Neural progenitor cell (in vitro differentiated cells): Measurements from ENCODE around the gene NTM. TPM values are rescaled to one million over a fixed set of nuclear protein-coding genes. Genes with fewer than 3 reads are reported as not detected.

Experiments used
- DNase-seq: peaks from one replicate; pipeline ENCODE4 v3.0.0-alpha.2; 2016; ENCODE audit warnings: low spot score
- H2AFZ ChIP-seq: fragments of 200-600 bp; sonication (generic); replicated peaks from 2 replicates; pipeline ENCODE4 v1.6.1; 2016; ENCODE audit warnings: antibody characterized with exemption
- H3F3A ChIP-seq: fragments of 200-600 bp; sonication (generic); 2 replicates; pipeline ENCODE4 v1.6.1; 2016; ENCODE audit warnings: antibody characterized with exemption, low read depth
- H3K27ac ChIP-seq: fragments of 200-600 bp; sonication (generic); 2 replicates; pipeline ENCODE4 v1.5.1; 2016; ENCODE audit warnings: mild to moderate bottlenecking
- H3K27me3 ChIP-seq: fragments of 200-600 bp; sonication (generic); 2 replicates; pipeline ENCODE4 v1.6.1; 2016; ENCODE audit warnings: mild to moderate bottlenecking, moderate library complexity
- H3K36me3 ChIP-seq: fragments of 200-600 bp; sonication (generic); 2 replicates; pipeline ENCODE4 v1.5.1; 2016
- H3K4me1 ChIP-seq: fragments of 200-600 bp; sonication (generic); 2 replicates; pipeline ENCODE4 v1.6.1; 2016; ENCODE audit warnings: mixed run types
- H3K4me2 ChIP-seq: fragments of 200-600 bp; sonication (generic); 2 replicates; pipeline ENCODE4 v1.6.1; 2016
- H3K4me3 ChIP-seq: fragments of 200-600 bp; sonication (generic); 2 replicates; pipeline ENCODE4 v1.5.1; 2016
- H3K79me2 ChIP-seq: fragments of 200-600 bp; sonication (generic); 2 replicates; pipeline ENCODE4 v1.6.1; 2016; ENCODE audit warnings: low read depth
- H3K9ac ChIP-seq: fragments of 200-600 bp; sonication (generic); 2 replicates; pipeline ENCODE4 v1.6.1; 2016
- H3K9me3 ChIP-seq: fragments of 200-600 bp; sonication (generic); 2 replicates; pipeline ENCODE4 v1.5.1; 2016; ENCODE audit warnings: low read depth
- H4K20me1 ChIP-seq: fragments of 200-600 bp; sonication (generic); 2 replicates; pipeline ENCODE4 v1.6.1; 2016; ENCODE audit warnings: low read depth
- H3K27ac Mint-ChIP-seq: 3 replicates; pipeline ENCODE4 v1.8.0; 2021; ENCODE audit warnings: mixed read lengths
- H3K27me3 Mint-ChIP-seq: 2 replicates; pipeline ENCODE4 v1.8.0; 2022; ENCODE audit warnings: low read depth, mild to moderate bottlenecking, inconsistent platforms, moderate library complexity, mixed read lengths; ENCODE audit not compliant: insufficient read depth
- H3K36me3 Mint-ChIP-seq: 3 replicates; pipeline ENCODE4 v1.8.0; 2021; ENCODE audit warnings: mixed read lengths
- H3K4me1 Mint-ChIP-seq: 3 replicates; pipeline ENCODE4 v1.8.0; 2021; ENCODE audit warnings: mixed read lengths
- H3K4me3 Mint-ChIP-seq: 3 replicates; pipeline ENCODE4 v1.8.0; 2021; ENCODE audit warnings: mild to moderate bottlenecking, moderate library complexity, mixed read lengths
- H3K9me3 Mint-ChIP-seq: 3 replicates; pipeline ENCODE4 v1.8.0; 2020; ENCODE audit warnings: mixed read lengths
- EZH2 ChIP-seq: fragments of 200-600 bp; sonication (generic); IDR thresholded peaks from 2 replicates; pipeline ENCODE4 v1.6.1; 2017; ENCODE audit warnings: antibody characterized with exemption, mild to moderate bottlenecking, moderate library complexity
- EZH2phosphoT487 ChIP-seq: fragments of 200-600 bp; sonication (generic); IDR thresholded peaks from 2 replicates; pipeline ENCODE4 v1.6.1; 2017; ENCODE audit warnings: antibody characterized with exemption
- total RNA-seq: library from RNA; depleted of rRNA; stranded (reverse); fragments of >200 nt; gene quantifications from 2 replicates; pipeline ENCODE4 v1.2.3, GENCODE V29; 2015; ENCODE audit warnings: low replicate concordance
- TF ChIP-seq, protein P1 (sequence below): fragments of 200-600 bp; sonication (generic); IDR thresholded peaks from 2 replicates; pipeline ENCODE4 v1.5.1; 2017; ENCODE audit warnings: antibody characterized with exemption, mild to moderate bottlenecking

NTM gene
- total RNA-seq, 1 donor from 2014 or later: 4.3 TPM

DNA sequence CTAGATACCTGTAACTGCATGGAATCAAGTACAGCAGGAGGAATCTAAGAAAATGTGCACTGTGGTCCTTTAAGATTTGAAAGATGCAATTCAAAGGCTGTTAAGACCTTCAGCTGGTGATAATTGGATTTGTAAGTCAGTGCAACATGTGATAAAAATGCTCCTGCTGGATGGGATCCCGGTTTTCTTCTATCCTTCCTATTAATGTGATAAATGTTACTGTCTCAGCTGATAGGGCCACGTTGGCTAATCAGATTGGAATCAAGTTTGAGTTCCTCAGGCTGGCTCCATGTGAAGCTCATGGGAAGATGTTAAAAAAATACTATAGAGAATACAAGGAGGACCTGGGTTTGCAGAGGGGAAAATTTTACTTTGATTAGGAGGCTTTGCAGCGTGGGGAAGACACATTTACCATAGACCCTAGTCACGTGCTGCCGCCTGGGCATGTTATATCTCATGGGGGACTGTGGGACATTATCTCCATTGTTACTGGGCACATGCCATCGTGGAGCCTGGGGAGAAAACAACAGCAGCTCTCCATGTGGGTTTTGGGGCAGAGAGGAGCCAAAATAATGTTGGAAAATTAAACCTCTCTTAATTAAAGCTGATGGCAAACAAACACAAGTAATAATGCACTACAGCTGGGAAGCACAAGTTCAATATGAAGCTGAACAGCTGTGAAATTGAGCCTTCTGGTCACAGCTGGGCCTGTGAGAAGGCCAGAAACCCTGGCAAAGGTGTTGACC lies 652.5 kb downstream of the NTM start:
- no peak overlapping the region for H3K4me2 ChIP-seq
- H3K4me3 ChIP-seq: no peak overlapping the region
- no peak overlapping the region for H2AFZ ChIP-seq
- no peaks in the 10 kb centered on the region for H4K20me1 ChIP-seq
- Mint-ChIP-seq H3K27ac (no peak overlapping the region), H3K27me3 (no peaks in the 10 kb centered on the region), H3K36me3 (no peaks in the 10 kb centered on the region), H3K4me1 (peaks cover 13% of the 10 kb centered on the region), H3K4me3 (no peak overlapping the region), H3K9me3 (peaks cover 7% of the 10 kb centered on the region)
- no peak overlapping the region for H3K27ac ChIP-seq
- H3F3A ChIP-seq: no peaks in the 10 kb centered on the region
- DNase-seq: no peak
- no peaks in the 10 kb centered on the region for H3K79me2 ChIP-seq
- peaks cover 9% of the 10 kb centered on the region for H3K4me1 ChIP-seq
- no peaks in the 10 kb centered on the region for H3K9me3 ChIP-seq
- no peaks in the 10 kb centered on the region for H3K36me3 ChIP-seq
- H3K9ac ChIP-seq: no peak overlapping the region
- TF ChIP-seq EZH2: no peak
- H3K27me3 ChIP-seq: no peaks in the 10 kb centered on the region

DNA sequence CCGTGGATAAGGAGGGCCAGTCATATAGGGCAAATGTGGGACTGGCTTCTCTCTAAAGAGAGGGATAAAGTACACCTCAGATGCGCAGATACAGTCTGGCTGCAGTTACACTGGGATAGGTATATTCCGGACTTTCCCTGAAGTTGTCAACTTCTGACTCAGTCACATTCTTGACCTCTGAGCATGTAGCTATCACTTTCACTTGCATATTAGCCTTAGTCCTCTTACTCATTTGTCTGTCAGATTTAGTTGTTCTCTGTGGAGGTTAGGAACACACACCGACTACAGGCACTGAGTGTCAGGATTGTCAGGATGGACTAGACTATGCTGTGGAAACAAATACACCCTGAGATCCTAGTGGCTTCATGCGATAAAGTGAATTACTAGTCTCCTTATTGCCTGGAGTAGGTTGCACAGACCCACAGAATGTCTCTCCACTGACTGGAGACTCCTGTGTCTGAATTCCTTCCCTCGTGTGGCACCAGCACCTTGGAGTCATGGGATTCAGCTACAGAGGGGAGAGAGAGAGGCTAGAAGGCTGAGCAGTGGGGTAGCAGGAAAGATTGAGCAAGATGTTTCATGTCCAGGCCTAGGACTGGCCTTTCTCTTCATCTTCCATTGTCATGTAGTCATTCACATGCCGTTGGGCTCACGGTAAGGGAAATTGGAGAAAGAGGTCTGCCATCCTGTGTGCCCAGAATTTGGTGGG lies 654.3 kb downstream of the NTM start:
- Histone ChIP-seq H3K79me2 (no peaks in the 10 kb centered on the region), H3F3A (no peaks in the 10 kb centered on the region), H3K4me3 (no peak overlapping the region), H3K4me1 (peaks cover 9% of the 10 kb centered on the region), H3K9ac (no peak overlapping the region), H3K27ac (no peak overlapping the region), H2AFZ (no peak overlapping the region), H3K9me3 (no peaks in the 10 kb centered on the region), H3K36me3 (no peaks in the 10 kb centered on the region), H4K20me1 (no peaks in the 10 kb centered on the region), H3K4me2 (no peak overlapping the region), H3K27me3 (no peaks in the 10 kb centered on the region)
- TF ChIP-seq EZH2phosphoT487: no peak
- TF ChIP-seq, protein P1, sequence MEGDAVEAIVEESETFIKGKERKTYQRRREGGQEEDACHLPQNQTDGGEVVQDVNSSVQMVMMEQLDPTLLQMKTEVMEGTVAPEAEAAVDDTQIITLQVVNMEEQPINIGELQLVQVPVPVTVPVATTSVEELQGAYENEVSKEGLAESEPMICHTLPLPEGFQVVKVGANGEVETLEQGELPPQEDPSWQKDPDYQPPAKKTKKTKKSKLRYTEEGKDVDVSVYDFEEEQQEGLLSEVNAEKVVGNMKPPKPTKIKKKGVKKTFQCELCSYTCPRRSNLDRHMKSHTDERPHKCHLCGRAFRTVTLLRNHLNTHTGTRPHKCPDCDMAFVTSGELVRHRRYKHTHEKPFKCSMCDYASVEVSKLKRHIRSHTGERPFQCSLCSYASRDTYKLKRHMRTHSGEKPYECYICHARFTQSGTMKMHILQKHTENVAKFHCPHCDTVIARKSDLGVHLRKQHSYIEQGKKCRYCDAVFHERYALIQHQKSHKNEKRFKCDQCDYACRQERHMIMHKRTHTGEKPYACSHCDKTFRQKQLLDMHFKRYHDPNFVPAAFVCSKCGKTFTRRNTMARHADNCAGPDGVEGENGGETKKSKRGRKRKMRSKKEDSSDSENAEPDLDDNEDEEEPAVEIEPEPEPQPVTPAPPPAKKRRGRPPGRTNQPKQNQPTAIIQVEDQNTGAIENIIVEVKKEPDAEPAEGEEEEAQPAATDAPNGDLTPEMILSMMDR: no peak
- TF ChIP-seq EZH2: no peak
- H3K27ac Mint-ChIP-seq: no peak overlapping the region
- peaks cover 13% of the 10 kb centered on the region for H3K4me1 Mint-ChIP-seq
- no peak for DNase-seq
- no peak overlapping the region for H3K4me3 Mint-ChIP-seq
- no peaks in the 10 kb centered on the region for H3K27me3 Mint-ChIP-seq
- peaks cover 7% of the 10 kb centered on the region for H3K9me3 Mint-ChIP-seq
- no peaks in the 10 kb centered on the region for H3K36me3 Mint-ChIP-seq

DNA sequence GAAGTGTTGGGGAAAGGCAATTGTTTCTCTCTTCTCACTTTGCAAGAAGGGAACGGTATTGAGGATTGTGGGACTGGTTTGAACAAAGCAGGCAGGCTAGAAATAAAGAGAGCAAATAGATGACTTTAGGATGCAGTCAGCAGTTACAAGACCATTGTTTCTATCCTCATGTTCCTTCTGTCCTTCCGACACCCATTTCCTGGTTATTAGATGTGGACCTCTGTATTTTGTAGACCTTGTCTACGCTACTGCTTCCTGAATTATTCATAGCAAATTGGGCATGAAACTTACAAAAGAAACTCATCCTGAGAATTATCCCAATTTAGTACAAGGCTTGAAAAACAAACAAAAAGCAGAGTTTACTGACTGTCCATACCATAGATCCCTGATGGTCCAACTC lies 656.3 kb downstream of the NTM start:
- no peak for DNase-seq
- Histone ChIP-seq H2AFZ (no peak overlapping the region), H3K27me3 (no peaks in the 10 kb centered on the region), H3K36me3 (no peaks in the 10 kb centered on the region), H3K79me2 (no peaks in the 10 kb centered on the region), H3K27ac (no peak overlapping the region), H3K4me1 (peaks cover 9% of the 10 kb centered on the region), H4K20me1 (no peaks in the 10 kb centered on the region), H3K9ac (no peak overlapping the region), H3K4me3 (no peak overlapping the region), H3K9me3 (no peaks in the 10 kb centered on the region), H3F3A (no peaks in the 10 kb centered on the region), H3K4me2 (no peak overlapping the region)
- Mint-ChIP-seq H3K27ac (no peak overlapping the region), H3K4me3 (no peak overlapping the region), H3K36me3 (no peaks in the 10 kb centered on the region), H3K9me3 (peaks cover 7% of the 10 kb centered on the region), H3K4me1 (peaks cover 13% of the 10 kb centered on the region), H3K27me3 (no peaks in the 10 kb centered on the region)
- TF ChIP-seq EZH2 (no peak), EZH2phosphoT487 (no peak)
- TF ChIP-seq, protein P1: no peak
